Right cardiac atrium (tissue), 5 donors: ENCODE data around the gene COX5A. TPM values are rescaled to one million over a fixed set of nuclear protein-coding genes. Genes with fewer than 3 reads are reported as not detected.
"Not testable (repeated sequence)": the region's sequence is repeated elsewhere in the genome, so short reads cannot be mapped to it uniquely, and the experiment has no call there.

Experiments used
- ATAC-seq, 2 donors: fragments of 200-7000 bp; cut with Tn5 transposase; one replicate each; pipeline versions ENCODE4 v1.8.0 to v1.9.1; 2020; ENCODE audit warnings: moderate library complexity in 2 of 2, mild to moderate bottlenecking in 1 of 2
- DNase-seq, 3 donors: peaks; one replicate each; pipeline ENCODE4 v3.0.0-alpha.2; 2020
- H3K27ac ChIP-seq: one replicate; pipeline ENCODE4 v1.5.1; 2013; ENCODE audit warnings: mild to moderate bottlenecking, low read length, control low read depth, moderate library complexity
- H3K27me3 ChIP-seq: one replicate; pipeline ENCODE4 v1.6.1; 2013; ENCODE audit not compliant: control insufficient read depth, insufficient read depth
- H3K4me1 ChIP-seq: one replicate; pipeline ENCODE4 v1.6.1; 2013; ENCODE audit warnings: low read length; ENCODE audit not compliant: control insufficient read depth, insufficient read depth
- H3K4me3 ChIP-seq: one replicate; pipeline ENCODE4 v1.5.1; 2013; ENCODE audit warnings: low read length, control low read depth
- H3K9me3 ChIP-seq: one replicate; pipeline ENCODE4 v1.6.1; 2013; ENCODE audit warnings: low read length; ENCODE audit not compliant: control insufficient read depth
- WGBS: extraction: QIAGEN DNeasy Blood & Tissue Kit; methylation state at CpG from one replicate; pipeline ENCODE4 v1.1.7; 2013; 5-methylcytosine and 5-hydroxymethylcytosine counted together
- intact Hi-C, 4 donors: fragments of 100-400 bp; cut with DNase I; formaldehyde crosslinking; loops; one replicate each; pipeline versions ENCODE4 v1.11.0 to v1.14.0; 2022 to 2023
- polyA plus RNA-seq: library from polyadenylated mRNA; stranded (reverse); fragments of 200-250 nt; gene quantifications from one replicate; pipeline ENCODE4 v1.2.3, GENCODE V29; 2013
- total RNA-seq, 4 donors: library from RNA; stranded (reverse); fragmentation: NEBNext Ultra II Directional; extraction: Animal tissue kit (Norgen Biotek cat#: 25700); gene quantifications; one replicate each; pipeline ENCODE4 v1.2.1, GENCODE V29; 2021
- donor health status: healthy with polysubstance abuse.
- donor health status: DM: no; HTN: yes; CAD: no.
- donor health status: DM: no; HTN: no; CAD: no.
- donor health status: DM: no; HTN: yes; CAD: no; lungs with severe emphysema.
- donor health status: DM: yes; HTN: yes; CAD: no.

COX5A gene
- total and polyA plus RNA-seq, 5 donors, result 802 to 2,062 (median 884) TPM

DNA sequence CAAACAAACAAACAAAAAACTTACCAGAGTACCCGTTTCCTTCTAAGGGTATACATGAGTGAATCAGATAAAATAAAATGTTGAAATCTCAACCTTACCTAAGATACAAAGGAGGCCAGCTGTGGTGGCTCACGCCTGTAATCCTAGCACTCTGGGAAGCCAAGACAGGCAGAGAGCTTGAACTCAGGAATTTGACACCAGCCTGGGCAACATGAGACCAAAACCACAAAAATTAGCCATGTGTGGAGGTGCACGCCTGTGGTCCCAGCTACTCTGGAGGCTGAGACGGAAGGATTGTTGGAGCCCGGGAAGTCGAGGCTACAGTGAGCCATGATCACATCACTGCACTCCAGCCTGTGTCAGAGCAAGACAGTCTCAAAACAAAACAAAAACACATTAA, 20.2 kb downstream of the COX5A start:
- Histone ChIP-seq H3K27ac (no peak overlapping the region), H3K4me3 (no peak overlapping the region), H3K9me3 (no peaks in the 10 kb centered on the region), H3K4me1 (no peaks in the 10 kb centered on the region), H3K27me3 (no peaks in the 10 kb centered on the region)
- intact Hi-C loops, result no loop called here
- DNase-seq (no peak), ATAC-seq (no peak)
- 94% methylated on average over 6 of the region's 6 CpGs for WGBS

DNA sequence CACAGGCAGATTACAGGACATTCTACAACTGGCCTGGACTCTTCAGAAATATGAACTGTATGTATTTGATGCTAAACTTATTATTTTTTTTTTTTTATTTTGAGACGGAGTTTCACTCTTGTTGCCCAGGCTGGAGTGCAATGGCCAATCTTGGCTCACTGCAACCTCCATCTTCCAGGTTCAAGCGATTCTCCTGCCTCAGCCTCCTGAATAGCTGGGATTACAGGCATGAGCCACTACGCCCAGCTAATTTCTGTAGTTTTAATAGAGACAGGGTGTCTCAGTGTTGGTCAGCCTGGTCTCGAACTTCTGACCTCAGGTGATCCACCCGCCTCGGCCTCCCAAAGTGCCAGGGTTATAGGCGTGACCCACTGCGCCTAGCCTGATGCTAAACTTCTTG, 24.1 kb downstream of the COX5A start:
- ATAC-seq, intact Hi-C loops, H3K4me3 ChIP-seq, DNase-seq, H3K9me3 ChIP-seq, H3K27me3 ChIP-seq, H3K27ac ChIP-seq, H3K4me1 ChIP-seq: not testable (repeated sequence)
- 93% methylated on average over 8 of the region's 8 CpGs for WGBS

DNA sequence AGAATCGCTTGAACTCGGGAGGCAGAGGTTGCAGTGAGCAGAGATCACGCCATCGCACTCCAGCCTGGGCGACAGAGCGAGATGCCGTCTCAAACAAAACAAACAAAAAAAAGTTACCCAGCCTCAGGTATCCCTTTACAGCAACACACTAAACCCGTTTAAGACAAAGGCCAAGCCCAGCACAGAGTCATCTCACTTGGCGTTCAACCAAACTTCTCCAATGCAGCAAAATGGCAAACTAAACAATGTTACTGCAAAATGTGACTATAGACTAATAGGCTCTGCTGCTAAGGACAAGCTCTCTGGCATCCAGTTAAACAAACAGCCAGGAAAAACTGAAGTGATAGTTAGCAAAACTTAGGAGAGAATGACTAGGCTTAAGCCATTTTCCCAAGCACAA, 24.8 kb downstream of the COX5A start:
- Histone ChIP-seq H3K4me3 (no peak overlapping the region), H3K4me1 (no peaks in the 10 kb centered on the region), H3K9me3 (no peaks in the 10 kb centered on the region), H3K27me3 (no peaks in the 10 kb centered on the region), H3K27ac (no peak overlapping the region)
- WGBS, result 91% methylated on average over 9 of the region's 9 CpGs
- ATAC-seq (no peak), DNase-seq (no peak)
- intact Hi-C loops, result no loop called here

DNA sequence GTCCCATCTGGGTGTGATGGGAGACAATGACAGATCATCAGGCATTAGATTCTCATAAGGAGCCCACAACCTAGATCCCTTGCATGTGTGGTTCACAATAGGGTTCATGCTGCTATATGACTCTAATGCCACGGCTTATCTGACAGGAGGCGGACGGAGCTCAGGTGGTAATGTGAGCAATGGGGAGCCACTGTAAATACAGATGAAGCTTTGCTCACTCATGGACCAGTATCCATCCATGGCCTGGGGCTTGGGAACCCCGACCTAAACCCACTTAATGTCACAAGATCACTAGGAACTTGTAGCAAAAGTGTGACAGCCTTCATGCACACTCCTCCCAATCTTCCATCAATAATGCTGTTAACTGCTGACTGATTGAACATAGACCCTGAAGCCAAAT, 29.2 kb downstream of the COX5A start:
- Histone ChIP-seq H3K9me3 (no peaks in the 10 kb centered on the region), H3K4me3 (no peak overlapping the region), H3K27ac (no peak overlapping the region), H3K27me3 (no peaks in the 10 kb centered on the region), H3K4me1 (peaks cover 13% of the 10 kb centered on the region)
- DNase-seq (no peak), ATAC-seq (no peak)
- 94% methylated on average over 4 of the region's 4 CpGs for WGBS
- intact Hi-C loops, result no loop called here

- peak; percentile 65 to 73 for ATAC-seq
- Histone ChIP-seq H3K4me3 (peak overlapping the region; percentile 72), H3K9me3 (no peaks in the 10 kb centered on the region), H3K27ac (peak overlapping the region; percentile 77), H3K27me3 (no peaks in the 10 kb centered on the region), H3K4me1 (peaks cover 16% of the 10 kb centered on the region)
- 35% methylated on average over 8 of the region's 8 CpGs for WGBS
- intact Hi-C loops, result no loop called here
- DNase-seq, result peak in 1 of 3 donors; percentile 35
Observed at GRCh38 chr15:74907163-74907870, 30.6 kb downstream of the COX5A start.

- H3K27me3 ChIP-seq, result no peaks in the 10 kb centered on the region
- no peaks in the 10 kb centered on the region for H3K9me3 ChIP-seq
- peaks cover 17% of the 10 kb centered on the region for H3K4me1 ChIP-seq
- under 1% methylated on average over 74 of the region's 74 CpGs for WGBS
- ATAC-seq (peak; percentile 96), DNase-seq (peak; percentile 94 to 98 (median 97))
- H3K4me3 ChIP-seq, result peak within 1 kb of the TSS; percentile 72
- intact Hi-C loops, result no loop called here
- peak within 1 kb of the TSS; percentile 80 for H3K27ac ChIP-seq
Observed at GRCh38 chr15:74906450-74907162, 31.3 kb downstream of the COX5A start, which contains the start of gene FAM219B. Gene FAM219B, minus strand, starts transcription at chr15:74906851. Its CDS starts 51 bp downstream, at chr15:74906800.

DNA sequence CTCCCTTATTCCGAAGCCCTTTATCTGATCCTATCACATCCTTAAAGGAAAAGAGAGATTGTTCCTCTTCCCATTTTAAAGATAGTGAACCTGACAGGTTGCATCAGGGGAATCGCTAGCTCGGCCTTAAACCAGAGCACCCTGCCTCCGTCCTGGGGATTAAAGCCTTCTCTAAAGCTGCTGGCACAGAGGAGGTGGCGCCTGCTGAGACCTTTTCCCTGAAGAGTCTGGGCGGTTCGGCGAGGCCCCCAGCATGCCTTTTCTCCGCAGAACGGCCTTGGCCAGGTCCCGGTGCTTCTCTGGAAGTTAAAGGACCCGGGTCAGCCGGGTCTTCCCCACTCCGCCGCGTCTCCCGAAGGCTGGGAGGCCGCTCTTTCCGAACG, 31.8 kb downstream of the COX5A start:
- under 1% methylated on average over 20 of the region's 20 CpGs for WGBS
- H3K9me3 ChIP-seq, result no peaks in the 10 kb centered on the region
- peaks cover 19% of the 10 kb centered on the region for H3K4me1 ChIP-seq
- ATAC-seq, result peak; percentile 13 to 34
- DNase-seq, result no peak
- intact Hi-C loops, result no loop called here
- no peaks in the 10 kb centered on the region for H3K27me3 ChIP-seq
- peak overlapping the region; percentile 80 for H3K27ac ChIP-seq
- peak overlapping the region; percentile 72 for H3K4me3 ChIP-seq

DNA sequence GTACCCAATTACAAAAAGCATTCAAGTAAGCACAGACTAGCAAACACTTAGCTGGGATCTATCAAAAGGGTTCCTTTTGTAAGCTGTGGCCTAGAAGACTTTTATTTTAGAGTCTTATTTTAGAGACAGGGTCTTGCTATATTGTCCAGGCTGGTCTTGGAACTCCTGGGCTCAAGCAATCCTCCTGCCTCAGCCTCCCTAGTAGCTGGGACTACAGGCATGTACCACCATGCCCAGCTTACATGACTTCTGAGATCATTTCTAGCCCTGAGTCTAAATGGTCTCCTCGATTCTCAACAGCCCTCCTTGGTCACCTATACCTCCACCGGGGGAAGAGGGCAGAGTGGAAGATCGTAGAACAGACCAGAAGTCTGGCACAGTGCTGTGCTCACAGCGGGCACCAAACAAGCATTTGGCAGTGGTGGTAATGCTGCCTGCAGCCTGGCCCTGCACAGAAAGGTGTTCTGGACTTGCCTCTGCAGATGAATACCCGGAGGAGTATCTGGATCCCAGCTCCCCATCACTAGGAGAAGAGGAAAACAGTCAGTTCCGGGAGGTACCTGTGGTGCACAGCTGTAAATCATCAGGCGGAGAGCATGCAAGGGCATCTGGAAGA, 33.6 kb downstream of the COX5A start:
- H3K27me3 ChIP-seq, result no peaks in the 10 kb centered on the region
- no peak overlapping the region for H3K27ac ChIP-seq
- H3K4me3 ChIP-seq, result no peak overlapping the region
- ATAC-seq (no peak), DNase-seq (no peak)
- H3K4me1 ChIP-seq, result peaks cover 19% of the 10 kb centered on the region
- H3K9me3 ChIP-seq, result no peaks in the 10 kb centered on the region
- WGBS, result 91% methylated on average over 7 of the region's 7 CpGs
- intact Hi-C loops, result no loop called here

DNA sequence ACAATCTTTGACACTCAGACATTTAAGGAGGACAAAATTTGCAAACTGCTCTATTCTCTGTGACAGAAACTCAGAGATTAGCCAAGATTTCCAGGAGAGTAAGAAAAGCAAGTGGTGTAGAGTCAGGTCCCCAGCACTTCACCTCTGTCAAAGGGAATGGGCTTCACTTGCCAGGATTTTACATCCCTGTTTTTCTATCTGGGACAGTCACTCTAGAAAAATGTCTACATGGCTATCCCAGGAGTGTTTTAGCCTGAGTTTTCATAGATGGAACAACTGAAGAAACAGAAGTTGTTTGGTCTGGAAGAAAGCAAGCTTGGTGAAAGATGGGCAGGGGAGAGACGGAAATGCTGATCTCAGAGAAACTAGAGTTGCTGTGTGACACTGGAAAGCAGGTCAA, 34.2 kb downstream of the COX5A start:
- no peaks in the 10 kb centered on the region for H3K27me3 ChIP-seq
- H3K27ac ChIP-seq, result no peak overlapping the region
- intact Hi-C loops, result no loop called here
- no peak for ATAC-seq
- H3K9me3 ChIP-seq, result no peaks in the 10 kb centered on the region
- H3K4me1 ChIP-seq, result peaks cover 19% of the 10 kb centered on the region
- no peak overlapping the region for H3K4me3 ChIP-seq
- DNase-seq, result no peak
- 93% methylated on average over 1 of the region's 1 CpG for WGBS

- H3K27me3 ChIP-seq, result no peaks in the 10 kb centered on the region
- H3K9me3 ChIP-seq, result no peaks in the 10 kb centered on the region
- intact Hi-C loops, result no loop called here
- ATAC-seq (no peak), DNase-seq (no peak)
- H3K27ac ChIP-seq, result no peak overlapping the region
- H3K4me1 ChIP-seq, result peaks cover 19% of the 10 kb centered on the region
- no peak overlapping the region for H3K4me3 ChIP-seq
- 82% methylated on average over 4 of the region's 4 CpGs for WGBS
Observed at GRCh38 chr15:74902295-74903075, 35.4 kb downstream of the COX5A start.
